GM19099 (cell line): ENCODE results near the gene TM4SF20.

Experiments
- POLR2A ChIP-seq: IDR thresholded peaks from 3 replicates; pipeline ENCODE4 v1.6.1; 2011; ENCODE audit warnings: low read depth; ENCODE audit not compliant: insufficient read length; ENCODE audit errors: extremely low read depth

Gene TM4SF20

GRCh38 chr2:227312579-227312978, 66.5 kb downstream of the TM4SF20 start:
- TF ChIP-seq POLR2A: no peak
